Astrocyte (in vitro differentiated cells and primary cell): ENCODE data around the gene MAP3K4. TPM values are rescaled to one million over a fixed set of nuclear protein-coding genes. Genes with fewer than 3 reads are reported as not detected.

Source experiments
- DNase-seq: peaks from one replicate; pipeline ENCODE4 v3.0.0-alpha.2; 2010; ENCODE audit warnings: low read depth
- FAIRE-seq: peaks from 2 replicates; lab custom pipeline; 2011; peaks lifted over from hg19 to GRCh38; lab: Jason Lieb, UNC
- H2AFZ ChIP-seq: 2 replicates; pipeline ENCODE4 v1.6.0; 2012; ENCODE audit warnings: low read depth, low read length, inconsistent platforms
- H3K27ac ChIP-seq: 2 replicates; pipeline ENCODE4 v1.5.1; 2011; ENCODE audit warnings: low read depth, low read length, inconsistent platforms
- H3K27me3 ChIP-seq: 2 replicates; pipeline ENCODE4 v1.6.0; 2011; ENCODE audit warnings: low read length, inconsistent platforms; ENCODE audit not compliant: insufficient read depth
- H3K36me3 ChIP-seq: 2 replicates; pipeline ENCODE4 v1.5.1; 2011; ENCODE audit warnings: low read length, inconsistent platforms; ENCODE audit not compliant: insufficient read depth
- H3K4me1 ChIP-seq: 2 replicates; pipeline ENCODE4 v1.5.1; 2011; ENCODE audit warnings: low read length, inconsistent platforms; ENCODE audit not compliant: insufficient read depth
- H3K4me2 ChIP-seq: 2 replicates; pipeline ENCODE4 v1.6.0; 2012; ENCODE audit warnings: low read length, inconsistent platforms
- H3K4me3 ChIP-seq: 2 replicates; pipeline ENCODE4 v1.5.1; 2011; ENCODE audit warnings: low read depth, mild to moderate bottlenecking, low read length, inconsistent platforms; ENCODE audit not compliant: insufficient read depth
- H3K79me2 ChIP-seq: 2 replicates; pipeline ENCODE4 v1.6.0; 2012; ENCODE audit warnings: mild to moderate bottlenecking, low read length, inconsistent platforms; ENCODE audit not compliant: insufficient read depth
- H3K9ac ChIP-seq: 2 replicates; pipeline ENCODE4 v1.6.0; 2012; ENCODE audit warnings: mild to moderate bottlenecking, low read length, inconsistent platforms
- H3K9me3 ChIP-seq: 2 replicates; pipeline ENCODE4 v1.5.1; 2012; ENCODE audit warnings: low read depth, mild to moderate bottlenecking, low read length, inconsistent platforms; ENCODE audit not compliant: insufficient read depth
- H4K20me1 ChIP-seq: 2 replicates; pipeline ENCODE4 v1.6.0; 2012; ENCODE audit warnings: low read length, inconsistent platforms; ENCODE audit not compliant: insufficient read depth
- H3K27ac Mint-ChIP-seq: one replicate; pipeline ENCODE4 v1.8.0; 2021; ENCODE audit warnings: mild to moderate bottlenecking, mixed read lengths; ENCODE audit not compliant: unreplicated experiment
- H3K27me3 Mint-ChIP-seq: one replicate; pipeline ENCODE4 v1.8.0; 2021; ENCODE audit warnings: low read depth, mixed read lengths; ENCODE audit not compliant: unreplicated experiment
- H3K36me3 Mint-ChIP-seq: one replicate; pipeline ENCODE4 v1.8.0; 2021; ENCODE audit warnings: low read depth, mixed read lengths; ENCODE audit not compliant: unreplicated experiment
- H3K4me1 Mint-ChIP-seq: one replicate; pipeline ENCODE4 v1.8.0; 2021; ENCODE audit warnings: low read depth, mixed read lengths; ENCODE audit not compliant: unreplicated experiment
- H3K4me3 Mint-ChIP-seq: one replicate; pipeline ENCODE4 v1.8.0; 2021; ENCODE audit warnings: mild to moderate bottlenecking, moderate library complexity, mixed read lengths; ENCODE audit not compliant: unreplicated experiment
- H3K9me3 Mint-ChIP-seq: one replicate; pipeline ENCODE4 v1.8.0; 2021; ENCODE audit warnings: mild to moderate bottlenecking, mixed read lengths; ENCODE audit not compliant: unreplicated experiment
- EZH2 ChIP-seq: IDR thresholded peaks from 2 replicates; pipeline ENCODE4 v1.6.1; 2012; ENCODE audit warnings: mild to moderate bottlenecking, low read length, inconsistent platforms; ENCODE audit not compliant: insufficient read depth
- total RNA-seq: library from RNA; stranded (reverse); gene quantifications from 2 replicates; pipeline ENCODE4 v1.2.1, GENCODE V29; 2021
- TF ChIP-seq, protein P1 (sequence below): IDR thresholded peaks from 2 replicates; pipeline ENCODE4 v1.5.1; 2011; ENCODE audit warnings: low read depth, mild to moderate bottlenecking, inconsistent platforms, low read length, moderate library complexity; ENCODE audit not compliant: insufficient read depth

MAP3K4 gene
- total RNA-seq, 1 donor from 2014 or later = 22.1 TPM

- peak overlapping the region; percentile 7 for H3K4me3 ChIP-seq
- DNase-seq (peak; percentile 97), FAIRE-seq (peak; percentile 82)
- no peaks in the 10 kb centered on the region for H3K27me3 ChIP-seq
- peak overlapping the region; percentile 93 for H3K27ac Mint-ChIP-seq
- no peaks in the 10 kb centered on the region for H3K9me3 Mint-ChIP-seq
- no peak for TF ChIP-seq EZH2
- TF ChIP-seq, protein P1, sequence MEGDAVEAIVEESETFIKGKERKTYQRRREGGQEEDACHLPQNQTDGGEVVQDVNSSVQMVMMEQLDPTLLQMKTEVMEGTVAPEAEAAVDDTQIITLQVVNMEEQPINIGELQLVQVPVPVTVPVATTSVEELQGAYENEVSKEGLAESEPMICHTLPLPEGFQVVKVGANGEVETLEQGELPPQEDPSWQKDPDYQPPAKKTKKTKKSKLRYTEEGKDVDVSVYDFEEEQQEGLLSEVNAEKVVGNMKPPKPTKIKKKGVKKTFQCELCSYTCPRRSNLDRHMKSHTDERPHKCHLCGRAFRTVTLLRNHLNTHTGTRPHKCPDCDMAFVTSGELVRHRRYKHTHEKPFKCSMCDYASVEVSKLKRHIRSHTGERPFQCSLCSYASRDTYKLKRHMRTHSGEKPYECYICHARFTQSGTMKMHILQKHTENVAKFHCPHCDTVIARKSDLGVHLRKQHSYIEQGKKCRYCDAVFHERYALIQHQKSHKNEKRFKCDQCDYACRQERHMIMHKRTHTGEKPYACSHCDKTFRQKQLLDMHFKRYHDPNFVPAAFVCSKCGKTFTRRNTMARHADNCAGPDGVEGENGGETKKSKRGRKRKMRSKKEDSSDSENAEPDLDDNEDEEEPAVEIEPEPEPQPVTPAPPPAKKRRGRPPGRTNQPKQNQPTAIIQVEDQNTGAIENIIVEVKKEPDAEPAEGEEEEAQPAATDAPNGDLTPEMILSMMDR = no peak
- H4K20me1 ChIP-seq = no peaks in the 10 kb centered on the region
- no peaks in the 10 kb centered on the region for H3K9me3 ChIP-seq
- H3K9ac ChIP-seq = peak overlapping the region; percentile 70
- peaks cover 43% of the 10 kb centered on the region for H3K4me1 ChIP-seq
- peaks cover 47% of the 10 kb centered on the region for H3K4me1 Mint-ChIP-seq
- peaks cover 70% of the 10 kb centered on the region for H3K79me2 ChIP-seq
- H3K4me3 Mint-ChIP-seq = no peak overlapping the region
- peak overlapping the region; percentile 78 for H3K4me2 ChIP-seq
- H3K36me3 ChIP-seq = no peaks in the 10 kb centered on the region
- no peak overlapping the region for H2AFZ ChIP-seq
- no peaks in the 10 kb centered on the region for H3K27me3 Mint-ChIP-seq
- peak overlapping the region; percentile 92 for H3K27ac ChIP-seq
- no peaks in the 10 kb centered on the region for H3K36me3 Mint-ChIP-seq
Measured at GRCh38 chr6:161029195-161029809, 37.7 kb downstream of the MAP3K4 start.

DNA sequence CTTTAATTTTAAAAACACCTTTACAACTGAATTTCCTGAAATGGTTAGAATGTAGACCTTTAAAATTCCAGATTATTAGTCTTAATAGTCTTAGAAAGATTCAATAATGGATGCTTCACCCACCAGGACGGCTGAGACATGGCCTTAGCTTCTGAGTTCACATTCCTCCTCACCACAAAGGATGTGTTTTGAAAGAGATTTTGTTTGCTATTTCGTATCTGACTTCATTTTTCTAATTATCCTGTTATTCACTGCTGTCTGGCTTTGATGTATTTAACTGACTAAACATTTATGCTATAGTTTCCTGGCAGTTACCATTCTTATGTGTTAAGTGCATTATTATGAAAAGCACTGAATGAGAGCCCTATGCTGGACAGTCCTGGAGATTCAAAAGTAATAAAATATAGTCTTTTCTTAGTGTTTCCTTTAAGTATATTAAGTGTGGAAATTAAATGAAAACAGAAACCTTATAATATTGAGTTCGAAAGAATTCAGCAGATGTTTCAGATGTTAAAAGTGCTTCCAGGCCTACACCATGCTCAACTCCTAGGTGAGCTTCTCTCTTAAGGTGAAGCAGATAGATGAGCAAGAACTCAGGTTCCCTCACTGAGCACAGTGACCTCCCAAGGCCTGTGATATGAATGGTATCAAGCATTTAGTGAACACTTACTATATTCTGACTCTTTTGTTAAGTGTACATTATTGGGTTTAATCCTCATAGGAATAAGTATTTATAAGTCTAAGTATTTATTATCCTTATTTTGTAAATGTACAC, 40.3 kb downstream of the MAP3K4 start:
- Histone ChIP-seq H3K36me3 (no peaks in the 10 kb centered on the region), H3K4me3 (no peak overlapping the region), H3K27me3 (no peaks in the 10 kb centered on the region), H3K9me3 (no peaks in the 10 kb centered on the region), H3K27ac (peak overlapping the region; percentile 92), H3K79me2 (peaks cover 61% of the 10 kb centered on the region), H3K4me2 (peak overlapping the region; percentile 39), H3K9ac (peak overlapping the region; percentile 49), H2AFZ (no peak overlapping the region), H3K4me1 (peaks cover 43% of the 10 kb centered on the region), H4K20me1 (no peaks in the 10 kb centered on the region)
- no peaks in the 10 kb centered on the region for H3K9me3 Mint-ChIP-seq
- peak; percentile 78 for DNase-seq
- H3K36me3 Mint-ChIP-seq = no peaks in the 10 kb centered on the region
- peak; percentile 88 for FAIRE-seq
- no peaks in the 10 kb centered on the region for H3K27me3 Mint-ChIP-seq
- TF ChIP-seq, protein P1 = no peak
- TF ChIP-seq EZH2 = no peak
- H3K4me1 Mint-ChIP-seq = peaks cover 47% of the 10 kb centered on the region
- peak overlapping the region; percentile 35 for H3K4me3 Mint-ChIP-seq
- H3K27ac Mint-ChIP-seq = peak overlapping the region; percentile 91

- Mint-ChIP-seq H3K27ac (peak overlapping the region; percentile 36), H3K4me1 (peaks cover 48% of the 10 kb centered on the region), H3K9me3 (no peaks in the 10 kb centered on the region), H3K4me3 (no peak overlapping the region), H3K36me3 (no peaks in the 10 kb centered on the region), H3K27me3 (no peaks in the 10 kb centered on the region)
- Histone ChIP-seq H3K27me3 (no peaks in the 10 kb centered on the region), H3K9ac (no peak overlapping the region), H3K4me1 (peaks cover 51% of the 10 kb centered on the region), H3K4me2 (no peak overlapping the region), H3K36me3 (no peaks in the 10 kb centered on the region), H3K4me3 (no peak overlapping the region), H2AFZ (no peak overlapping the region), H3K9me3 (no peaks in the 10 kb centered on the region), H3K27ac (no peak overlapping the region), H3K79me2 (peaks cover 49% of the 10 kb centered on the region), H4K20me1 (no peaks in the 10 kb centered on the region)
- no peak for TF ChIP-seq EZH2
- TF ChIP-seq, protein P1 = no peak
- FAIRE-seq = no peak
- peak; percentile 24 for DNase-seq
Measured at GRCh38 chr6:161033667-161034066, 42.1 kb downstream of the MAP3K4 start.
